PC-3 (cell line): ENCODE measurements around the gene PLXNA4. TPM values are rescaled to one million over a fixed set of nuclear protein-coding genes. Genes with fewer than 3 reads are reported as not detected.

ENCODE experiments used
- ATAC-seq: fragments of 200-7000 bp; cut with Tn5 transposase; 2 replicates; pipeline ENCODE4 v1.9.1; 2020; ENCODE audit warnings: mild to moderate bottlenecking, moderate library complexity
- BruUV-seq: library from RNA; stranded (reverse); fragments of 400-500 nt; replicated peaks from 2 replicates; lab custom pipeline; 2021; lab: Mats Ljungman, UMichigan
- CTCF ChIA-PET: fragments of 300-600 bp; sonication (Branson Sonifier 250); formaldehyde crosslinking; loops from one replicate; lab custom pipeline; 2022; ENCODE audit warnings: antibody characterized with exemption; lab: Charles Lee
- POLR2A ChIA-PET: fragments of 300-600 bp; sonication (Branson Sonifier 250); formaldehyde crosslinking; loops from one replicate; lab custom pipeline; 2022; ENCODE audit warnings: antibody characterized with exemption; ENCODE audit not compliant: unreplicated experiment; lab: Charles Lee
- DNase-seq: peaks from one replicate; pipeline ENCODE4 v3.0.0-alpha.2; 2015
- H2AFZ ChIP-seq: fragments of 300-600 bp; sonication (generic); 2 replicates; pipeline ENCODE4 v1.6.0; 2016; ENCODE audit warnings: antibody characterized with exemption, low read length
- H3F3A ChIP-seq: fragments of 300-600 bp; sonication (generic); one replicate; pipeline ENCODE4 v1.6.0; 2017; ENCODE audit warnings: antibody characterized with exemption, low read length, control low read depth, mild to moderate bottlenecking; ENCODE audit not compliant: unreplicated experiment
- H3K27ac ChIP-seq: fragments of 300-600 bp; sonication (generic); 2 replicates; pipeline ENCODE4 v1.5.1; 2016; ENCODE audit warnings: mild to moderate bottlenecking, low read length
- H3K27me3 ChIP-seq: fragments of 300-600 bp; sonication (generic); 2 replicates; pipeline ENCODE4 v1.6.1; 2016; ENCODE audit warnings: low read length, mixed read lengths
- H3K36me3 ChIP-seq: fragments of 300-600 bp; sonication (generic); 2 replicates; pipeline ENCODE4 v1.6.1; 2016; ENCODE audit warnings: low read depth, mixed run types, low read length, mixed read lengths
- H3K4me1 ChIP-seq: fragments of 300-600 bp; sonication (generic); 2 replicates; pipeline ENCODE4 v1.5.1; 2016; ENCODE audit warnings: low read length; ENCODE audit not compliant: insufficient read depth
- H3K4me2 ChIP-seq: fragments of 300-600 bp; sonication (generic); 2 replicates; pipeline ENCODE4 v1.6.0; 2016; ENCODE audit warnings: low read length
- H3K4me3 ChIP-seq: fragments of 300-600 bp; sonication (generic); 2 replicates; pipeline ENCODE4 v1.5.1; 2016; ENCODE audit warnings: mild to moderate bottlenecking, low read length, mixed read lengths
- H3K79me2 ChIP-seq: fragments of 300-600 bp; sonication (generic); 2 replicates; pipeline ENCODE4 v1.6.1; 2017; ENCODE audit warnings: low read length, mixed read lengths
- H3K9ac ChIP-seq: fragments of 300-600 bp; sonication (generic); 2 replicates; pipeline ENCODE4 v1.6.0; 2016; ENCODE audit warnings: mild to moderate bottlenecking, low read length
- H3K9me2 ChIP-seq: fragments of 300-600 bp; sonication (generic); replicated peaks from 2 replicates; pipeline ENCODE4 v1.6.1; 2016; ENCODE audit warnings: mixed run types, low read length, mixed read lengths
- H3K9me3 ChIP-seq: fragments of 300-600 bp; sonication (generic); 2 replicates; pipeline ENCODE4 v1.6.1; 2016; ENCODE audit warnings: low read length, mixed read lengths
- H4K20me1 ChIP-seq: fragments of 300-600 bp; sonication (generic); 2 replicates; pipeline ENCODE4 v1.6.1; 2016; ENCODE audit warnings: low read length, mixed read lengths
- CTCF ChIP-seq: fragments of 300-600 bp; sonication (generic); conservative IDR thresholded peaks from 2 replicates; pipeline ENCODE4 v1.5.1; 2017; ENCODE audit warnings: antibody characterized with exemption, low read depth, mild to moderate bottlenecking, low read length
- EZH2 ChIP-seq: fragments of 300-600 bp; sonication (generic); IDR thresholded peaks from one replicate; pipeline ENCODE4 v1.6.1; 2017; ENCODE audit warnings: antibody characterized with exemption, mild to moderate bottlenecking, low read length; ENCODE audit not compliant: unreplicated experiment
- EZH2phosphoT487 ChIP-seq: fragments of 300-600 bp; sonication (generic); IDR thresholded peaks from 2 replicates; pipeline ENCODE4 v1.6.1; 2018; ENCODE audit warnings: mild to moderate bottlenecking, antibody characterized with exemption, low read length, borderline replicate concordance
- intact Hi-C: fragments of 100-400 bp; cut with micrococcal nuclease; formaldehyde crosslinking; loops from 2 replicates; pipeline ENCODE4 v1.9.0; 2023
- total RNA-seq: library from RNA; depleted of rRNA; stranded (reverse); fragments of >200 nt; gene quantifications from 2 replicates; pipeline ENCODE4 v1.2.3, GENCODE V29; 2014

Gene PLXNA4
- total RNA-seq, 1 experiment from 2014 or later: 1.2 TPM

- H3K9me3 ChIP-seq: no peaks in the 10 kb centered on the region
- no peak overlapping the region for H3K9ac ChIP-seq
Observed at GRCh38 chr7:132410861-132411541, 165.3 kb downstream of the PLXNA4 start.

GRCh38 chr7:132410385-132410784, 165.9 kb downstream of the PLXNA4 start:
- no peak overlapping the region for H3K9ac ChIP-seq
- POLR2A ChIA-PET: no interaction called here
- H3K79me2 ChIP-seq: no peaks in the 10 kb centered on the region
- no peaks in the 10 kb centered on the region for H4K20me1 ChIP-seq
- no peaks in the 10 kb centered on the region for H3K27me3 ChIP-seq
- no peak overlapping the region for H3K27ac ChIP-seq
- intact Hi-C loops: no loop called here
- ATAC-seq (no peak), DNase-seq (no peak)
- no peak for TF ChIP-seq EZH2
- no peak overlapping the region for H3K4me2 ChIP-seq
- H3K4me3 ChIP-seq: no peak overlapping the region
- no peaks in the 10 kb centered on the region for H3K9me3 ChIP-seq
- H3K36me3 ChIP-seq: no peaks in the 10 kb centered on the region
- no peaks in the 10 kb centered on the region for H3K4me1 ChIP-seq
- no peak overlapping the region for H2AFZ ChIP-seq
- H3K9me2 ChIP-seq: no peaks in the 10 kb centered on the region
- CTCF ChIA-PET: no interaction called here
- no peaks in the 10 kb centered on the region for H3F3A ChIP-seq
- BruUV-seq: no TSS peak

More at GRCh38 chr7:132410861-132411541, 165.3 kb downstream of the PLXNA4 start:
- H4K20me1 ChIP-seq: no peaks in the 10 kb centered on the region
- no peaks in the 10 kb centered on the region for H3K9me2 ChIP-seq
- H3K27ac ChIP-seq: no peak overlapping the region
- no TSS peak for BruUV-seq
- no peaks in the 10 kb centered on the region for H3K79me2 ChIP-seq
- H3K27me3 ChIP-seq: no peaks in the 10 kb centered on the region
- no peaks in the 10 kb centered on the region for H3F3A ChIP-seq
- intact Hi-C loops: no loop called here
- H3K4me2 ChIP-seq: no peak overlapping the region
- TF ChIP-seq EZH2 (no peak), EZH2phosphoT487 (no peak), CTCF (no peak)
- H3K4me3 ChIP-seq: no peak overlapping the region
- ATAC-seq (no peak), DNase-seq (no peak)
- no peak overlapping the region for H2AFZ ChIP-seq
- CTCF ChIA-PET: no interaction called here
- POLR2A ChIA-PET: no interaction called here
- H3K36me3 ChIP-seq: no peaks in the 10 kb centered on the region
- no peaks in the 10 kb centered on the region for H3K4me1 ChIP-seq

GRCh38 chr7:132407764-132408163, 168.5 kb downstream of the PLXNA4 start:
- no peak for TF ChIP-seq EZH2phosphoT487
- TF ChIP-seq EZH2: no peak
- TF ChIP-seq CTCF: no peak
- no peaks in the 10 kb centered on the region for H3K4me1 ChIP-seq
- no peaks in the 10 kb centered on the region for H3K27me3 ChIP-seq
- no peak overlapping the region for H3K27ac ChIP-seq
- H3K79me2 ChIP-seq: no peaks in the 10 kb centered on the region
- no peaks in the 10 kb centered on the region for H3K9me3 ChIP-seq
- no peak for ATAC-seq
- CTCF ChIA-PET: no interaction called here
- no peaks in the 10 kb centered on the region for H3F3A ChIP-seq
- POLR2A ChIA-PET: no interaction called here
- DNase-seq: no peak
- H3K9me2 ChIP-seq: no peaks in the 10 kb centered on the region
- no TSS peak for BruUV-seq
- no peak overlapping the region for H3K9ac ChIP-seq
- no peak overlapping the region for H3K4me2 ChIP-seq
- H4K20me1 ChIP-seq: no peaks in the 10 kb centered on the region
- H2AFZ ChIP-seq: no peak overlapping the region
- intact Hi-C loops: no loop called here
- H3K4me3 ChIP-seq: no peak overlapping the region
- H3K36me3 ChIP-seq: no peaks in the 10 kb centered on the region
